Measurements from ENCODE around the gene NCOR1. TPM values are rescaled to one million over a fixed set of nuclear protein-coding genes. Genes with fewer than 3 reads are reported as not detected.

NCOR1 gene
- total and polyA plus RNA-seq, 2 of the 13 experiments (the other 11 are each of a cell fraction or from before 2014, with no cell fraction given), result 57.0 to 71.7 TPM

- TF ChIP-seq ATF2 (CRISPR knock-in tag; IDR thresholded peaks at IDR 0.05) (no peak), HNF4A (CRISPR knock-in tag; IDR thresholded peaks at IDR 0.05) (0 out of 2 replicates have a peak, but pooled peaks have one; percentile 7), ZMYM4 (CRISPR knock-in tag; IDR thresholded peaks at IDR 0.05) (peak; percentile 27; the same call in 1 of the 2 replicates), ZNF329 (CRISPR knock-in tag; IDR thresholded peaks at IDR 0.05; ENCODE audit: low read depth) (no peak), ZBTB37 (CRISPR knock-in tag; IDR thresholded peaks at IDR 0.05) (peak; percentile 27; the same call in 1 of the 2 replicates), PAX8 (CRISPR knock-in tag; IDR thresholded peaks at IDR 0.05; ENCODE audit: borderline replicate concordance) (no peak), ZNF644 (CRISPR knock-in tag; IDR thresholded peaks at IDR 0.05; ENCODE audit: low read depth) (peak; percentile 43; the same call in 1 of the 2 replicates), ZNF280D (CRISPR knock-in tag; IDR thresholded peaks at IDR 0.05) (0 out of 2 replicates have a peak, but pooled peaks have one; percentile 54), FOXA3 (CRISPR knock-in tag; IDR thresholded peaks at IDR 0.05) (peak; percentile 43; the same call in 1 of the 2 replicates), EP300 (IDR thresholded peaks at IDR 0.05; ENCODE audit: low read depth in 2 of 2, low read length in 2 of 2) (peak in 1 of 2 experiments; percentile 24; a peak in 1 of 4 replicates), EP300 (CRISPR knock-in tag; IDR thresholded peaks at IDR 0.05; ENCODE audit: borderline replicate concordance) (no peak), ZNF432 (CRISPR knock-in tag; IDR thresholded peaks at IDR 0.05; ENCODE audit: borderline replicate concordance) (peak; percentile 100), FOXA1 (IDR thresholded peaks at IDR 0.05) (no peak), FOXA1 (CRISPR knock-in tag; IDR thresholded peaks at IDR 0.05) (peak; percentile 65), ZSCAN12 (CRISPR knock-in tag; IDR thresholded peaks at IDR 0.05) (no peak)
Observed at GRCh38 chr17:16081507-16082087, 133.7 kb downstream of the NCOR1 start (continued).
